SH-SY5Y (cell line): Measurements from ENCODE around the gene TANGO2.

Source experiments
- GATA2 ChIP-seq: IDR thresholded peaks from 2 replicates; pipeline ENCODE4 v1.6.1; 2011; ENCODE audit warnings: mild to moderate bottlenecking, low read depth, low read length
- GATA3 ChIP-seq: IDR thresholded peaks from 2 replicates; pipeline ENCODE4 v1.6.1; 2011; ENCODE audit warnings: low read depth, mild to moderate bottlenecking, low read length, moderate library complexity

- no peak for TF ChIP-seq GATA2
- no peak for TF ChIP-seq GATA3
These were observed 75.9 kb downstream of the TANGO2 start for GRCh38 chr22:20096574-20097420.
